OCI-LY7 (cell line): ENCODE results near the gene CFL1. TPM values are rescaled to one million over a fixed set of nuclear protein-coding genes. Genes with fewer than 3 reads are reported as not detected.

Source experiments
- BruUV-seq: library from RNA; stranded (reverse); fragments of 400-500 nt; replicated peaks from 2 replicates; lab custom pipeline; 2021; lab: Mats Ljungman, UMichigan
- CTCF ChIA-PET: fragments of 300-600 bp; sonication (Branson Sonifier 250); formaldehyde crosslinking; loops from one replicate; lab custom pipeline; 2022; ENCODE audit warnings: antibody characterized with exemption; ENCODE audit not compliant: unreplicated experiment; lab: Charles Lee
- POLR2A ChIA-PET: fragments of 300-600 bp; sonication (Branson Sonifier 250); formaldehyde crosslinking; loops from one replicate; lab custom pipeline; 2022; ENCODE audit warnings: antibody characterized with exemption; lab: Charles Lee
- DNase-seq: peaks from one replicate; pipeline ENCODE4 v3.0.0-alpha.2; 2015; ENCODE audit warnings: low spot score
- H2AFZ ChIP-seq: fragments of 200-600 bp; sonication (generic), shearing (Covaris generic); 2 replicates; pipeline ENCODE4 v1.6.1; 2014; ENCODE audit warnings: mild to moderate bottlenecking, antibody characterized with exemption, low read length, moderate library complexity
- H3K27ac ChIP-seq: fragments of 200-600 bp; sonication (generic); 2 replicates; pipeline ENCODE4 v1.5.1; 2014; ENCODE audit warnings: mixed run types, low read depth, mild to moderate bottlenecking, moderate library complexity, low read length, inconsistent platforms; ENCODE audit not compliant: poor library complexity, severe bottlenecking
- H3K36me3 ChIP-seq: fragments of 200-600 bp; sonication (generic); 2 replicates; pipeline ENCODE4 v1.6.1; 2014; ENCODE audit warnings: mild to moderate bottlenecking, antibody characterized with exemption, low read length, moderate library complexity, mixed read lengths; ENCODE audit not compliant: insufficient read depth
- H3K4me1 ChIP-seq: fragments of 200-600 bp; sonication (generic); 2 replicates; pipeline ENCODE4 v1.5.1; 2014; ENCODE audit warnings: mild to moderate bottlenecking, low read length; ENCODE audit not compliant: insufficient read depth, poor library complexity, severe bottlenecking
- H3K4me2 ChIP-seq: fragments of 200-600 bp; sonication (generic); 2 replicates; pipeline ENCODE4 v1.6.1; 2014; ENCODE audit warnings: mild to moderate bottlenecking, low read length
- H3K4me3 ChIP-seq: fragments of 200-600 bp; sonication (generic); 2 replicates; pipeline ENCODE4 v1.5.1; 2014; ENCODE audit warnings: mild to moderate bottlenecking, low read depth, low read length; ENCODE audit not compliant: poor library complexity, severe bottlenecking
- H3K79me2 ChIP-seq: fragments of 200-600 bp; sonication (generic); 2 replicates; pipeline ENCODE4 v1.6.1; 2016; ENCODE audit warnings: low read depth, mild to moderate bottlenecking, low read length, moderate library complexity, mixed read lengths; ENCODE audit not compliant: insufficient read depth
- H3K9me2 ChIP-seq: fragments of 200-600 bp; sonication (generic); 2 replicates; pipeline ENCODE4 v1.6.1; 2016; ENCODE audit warnings: mild to moderate bottlenecking, low read length, mixed read lengths; ENCODE audit not compliant: insufficient read depth
- H3K9me3 ChIP-seq: fragments of 200-600 bp; sonication (generic); 2 replicates; pipeline ENCODE4 v1.6.1; 2014; ENCODE audit warnings: mild to moderate bottlenecking, mixed run types, low read length, mixed read lengths
- H4K20me1 ChIP-seq: fragments of 200-600 bp; sonication (generic); 2 replicates; pipeline ENCODE4 v1.6.1; 2014; ENCODE audit warnings: mild to moderate bottlenecking, antibody characterized with exemption, low read length, moderate library complexity, mixed read lengths; ENCODE audit not compliant: insufficient read depth
- EZH2phosphoT487 ChIP-seq: fragments of 200-600 bp; sonication (generic); IDR thresholded peaks from 2 replicates; pipeline ENCODE4 v1.6.1; 2018; ENCODE audit warnings: low read depth, borderline replicate concordance, mild to moderate bottlenecking, mixed run types, antibody characterized with exemption, low read length, moderate library complexity, mixed read lengths
- intact Hi-C: fragments of 100-400 bp; cut with micrococcal nuclease; formaldehyde crosslinking; loops from one replicate; pipeline ENCODE4 v1.10.0; 2022; ENCODE audit not compliant: unreplicated experiment
- total RNA-seq, 2 experiments: library from RNA; depleted of rRNA in 1 of 2; stranded (reverse); fragments of >200 nt in 1 of 2; shearing (Covaris generic) in 1 of 2; gene quantifications; 2 replicates each; pipeline ENCODE4 v1.2.3, GENCODE V29; 2014 to 2022
- TF ChIP-seq, protein P1 (sequence below): fragments of 200-600 bp; sonication (generic); conservative IDR thresholded peaks from 2 replicates; pipeline ENCODE4 v1.5.1; 2014; ENCODE audit warnings: mild to moderate bottlenecking, antibody characterized with exemption, low read length, moderate library complexity, mixed read lengths

Gene CFL1
- total RNA-seq, 2 experiments from 2014 or later = 1,019 to 1,119 TPM

- no peaks in the 10 kb centered on the region for H4K20me1 ChIP-seq
- H3K36me3 ChIP-seq = peaks cover 53% of the 10 kb centered on the region
- no peaks in the 10 kb centered on the region for H3K9me3 ChIP-seq
- no TSS peak for BruUV-seq
- peaks cover 10% of the 10 kb centered on the region; the same call in 1 of the 2 replicates for H3K79me2 ChIP-seq
- DNase-seq = no peak
- no peak overlapping the region for H2AFZ ChIP-seq
- H3K4me2 ChIP-seq = no peak overlapping the region
- ChIA-PET CTCF (no interaction called here), POLR2A (no interaction called here)
- no peak overlapping the region for H3K4me3 ChIP-seq
- no peak overlapping the region for H3K27ac ChIP-seq
- H3K9me2 ChIP-seq = no peaks in the 10 kb centered on the region
- H3K4me1 ChIP-seq = peaks cover 29% of the 10 kb centered on the region
- intact Hi-C loops = no loop called here
- TF ChIP-seq, protein P1, sequence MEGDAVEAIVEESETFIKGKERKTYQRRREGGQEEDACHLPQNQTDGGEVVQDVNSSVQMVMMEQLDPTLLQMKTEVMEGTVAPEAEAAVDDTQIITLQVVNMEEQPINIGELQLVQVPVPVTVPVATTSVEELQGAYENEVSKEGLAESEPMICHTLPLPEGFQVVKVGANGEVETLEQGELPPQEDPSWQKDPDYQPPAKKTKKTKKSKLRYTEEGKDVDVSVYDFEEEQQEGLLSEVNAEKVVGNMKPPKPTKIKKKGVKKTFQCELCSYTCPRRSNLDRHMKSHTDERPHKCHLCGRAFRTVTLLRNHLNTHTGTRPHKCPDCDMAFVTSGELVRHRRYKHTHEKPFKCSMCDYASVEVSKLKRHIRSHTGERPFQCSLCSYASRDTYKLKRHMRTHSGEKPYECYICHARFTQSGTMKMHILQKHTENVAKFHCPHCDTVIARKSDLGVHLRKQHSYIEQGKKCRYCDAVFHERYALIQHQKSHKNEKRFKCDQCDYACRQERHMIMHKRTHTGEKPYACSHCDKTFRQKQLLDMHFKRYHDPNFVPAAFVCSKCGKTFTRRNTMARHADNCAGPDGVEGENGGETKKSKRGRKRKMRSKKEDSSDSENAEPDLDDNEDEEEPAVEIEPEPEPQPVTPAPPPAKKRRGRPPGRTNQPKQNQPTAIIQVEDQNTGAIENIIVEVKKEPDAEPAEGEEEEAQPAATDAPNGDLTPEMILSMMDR = no peak
- no peak for TF ChIP-seq EZH2phosphoT487
These were observed 24.4 kb upstream of the CFL1 start for GRCh38 chr11:65882120-65883057.

DNA sequence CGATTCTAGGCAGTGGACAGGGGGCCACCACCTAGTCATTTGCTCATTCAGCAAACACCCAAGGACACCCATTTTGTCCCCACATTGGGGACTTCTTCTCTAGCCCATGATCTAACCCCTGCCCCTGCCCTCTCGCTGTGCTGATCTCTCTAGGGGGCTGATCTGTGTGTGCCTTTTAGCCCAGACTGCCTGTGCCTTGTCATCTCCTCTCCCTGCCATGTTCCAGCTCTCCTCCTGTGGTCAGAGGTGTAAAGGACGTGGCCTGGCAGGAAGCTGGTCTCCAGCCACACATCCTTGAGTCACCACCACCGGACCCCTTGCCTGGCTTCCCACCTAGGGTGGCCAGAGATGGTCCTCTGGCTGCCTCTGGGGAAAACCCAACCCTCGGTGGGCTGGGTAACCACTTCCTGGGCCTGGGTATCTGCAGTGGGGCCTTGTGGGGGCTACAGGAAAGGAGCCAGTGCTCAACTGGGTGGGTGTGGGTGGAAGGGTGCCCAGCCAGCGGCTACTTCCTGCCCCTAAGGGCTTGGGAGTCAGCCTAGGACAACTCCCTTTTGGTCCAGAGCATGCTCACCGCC, 23.0 kb upstream of the CFL1 start:
- no TSS peak for BruUV-seq
- Histone ChIP-seq H3K27ac (no peak overlapping the region), H4K20me1 (no peaks in the 10 kb centered on the region), H3K4me2 (no peak overlapping the region), H3K4me1 (peaks cover 14% of the 10 kb centered on the region), H2AFZ (no peak overlapping the region), H3K79me2 (no peaks in the 10 kb centered on the region), H3K9me3 (no peaks in the 10 kb centered on the region), H3K36me3 (peaks cover 41% of the 10 kb centered on the region), H3K4me3 (no peak overlapping the region), H3K9me2 (no peaks in the 10 kb centered on the region)
- no peak for DNase-seq
- intact Hi-C loops = no loop called here
- CTCF ChIA-PET = interaction anchor here (0.5 kb wide), 1 partner anchor 7 kb away, joined by 6 read pairs; the partner anchor contains the start of gene FIBP
- POLR2A ChIA-PET = no interaction called here
- TF ChIP-seq, protein P1 = no peak
- no peak for TF ChIP-seq EZH2phosphoT487
